SU-DHL-6 (cell line): ENCODE measurements around the gene CENATAC.
"Not testable (repeated sequence)": the region's sequence is repeated elsewhere in the genome, so short reads cannot be mapped to it uniquely, and the experiment has no call there.

ENCODE experiments used
- EZH2phosphoT487 ChIP-seq: fragments of 200-600 bp; sonication (generic), shearing (Covaris generic); conservative IDR thresholded peaks from 2 replicates; pipeline ENCODE4 v1.6.1; 2018; ENCODE audit warnings: mild to moderate bottlenecking, antibody characterized with exemption, low read length, moderate library complexity, mixed read lengths
- TF ChIP-seq, protein P1 (sequence below): fragments of 200-600 bp; sonication (generic); IDR thresholded peaks from one replicate; pipeline ENCODE4 v1.5.1; 2017; ENCODE audit warnings: antibody characterized with exemption, mild to moderate bottlenecking, low read length, moderate library complexity; ENCODE audit not compliant: insufficient read depth, poor library complexity, severe bottlenecking

DNA sequence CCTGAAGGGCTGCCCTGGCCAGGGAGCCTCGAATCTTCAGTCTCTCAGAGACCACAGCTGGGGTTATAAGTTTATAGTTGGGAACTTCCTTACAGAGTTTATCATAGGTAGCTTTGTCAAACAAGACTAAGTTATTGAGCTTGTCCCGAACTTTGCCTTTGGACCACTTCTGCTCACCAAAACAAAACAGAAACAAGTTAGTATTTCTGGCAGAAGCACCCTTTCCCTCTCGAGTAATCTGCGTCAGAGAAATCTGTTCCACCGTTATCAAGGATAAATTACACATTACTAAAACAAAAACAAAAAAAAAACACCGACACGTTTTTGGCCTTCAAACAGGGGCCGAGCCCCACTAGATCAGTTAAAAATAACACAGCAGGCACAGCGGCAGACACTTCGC is 19.4 kb downstream of the CENATAC start:
- TF ChIP-seq, protein P1, sequence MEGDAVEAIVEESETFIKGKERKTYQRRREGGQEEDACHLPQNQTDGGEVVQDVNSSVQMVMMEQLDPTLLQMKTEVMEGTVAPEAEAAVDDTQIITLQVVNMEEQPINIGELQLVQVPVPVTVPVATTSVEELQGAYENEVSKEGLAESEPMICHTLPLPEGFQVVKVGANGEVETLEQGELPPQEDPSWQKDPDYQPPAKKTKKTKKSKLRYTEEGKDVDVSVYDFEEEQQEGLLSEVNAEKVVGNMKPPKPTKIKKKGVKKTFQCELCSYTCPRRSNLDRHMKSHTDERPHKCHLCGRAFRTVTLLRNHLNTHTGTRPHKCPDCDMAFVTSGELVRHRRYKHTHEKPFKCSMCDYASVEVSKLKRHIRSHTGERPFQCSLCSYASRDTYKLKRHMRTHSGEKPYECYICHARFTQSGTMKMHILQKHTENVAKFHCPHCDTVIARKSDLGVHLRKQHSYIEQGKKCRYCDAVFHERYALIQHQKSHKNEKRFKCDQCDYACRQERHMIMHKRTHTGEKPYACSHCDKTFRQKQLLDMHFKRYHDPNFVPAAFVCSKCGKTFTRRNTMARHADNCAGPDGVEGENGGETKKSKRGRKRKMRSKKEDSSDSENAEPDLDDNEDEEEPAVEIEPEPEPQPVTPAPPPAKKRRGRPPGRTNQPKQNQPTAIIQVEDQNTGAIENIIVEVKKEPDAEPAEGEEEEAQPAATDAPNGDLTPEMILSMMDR: not testable (repeated sequence)
- not testable (repeated sequence) for TF ChIP-seq EZH2phosphoT487
